Nephron progenitor cell (in vitro differentiated cells): Measurements from ENCODE around the gene ST7.
A peak's percentile ranks its signal among the peaks of the same experiment; 100 is the strongest.

ENCODE experiments used
- DNase-seq: peaks from one replicate; pipeline ENCODE4 v3.0.0; 2021
- H3K27ac Mint-ChIP-seq: 2 replicates; pipeline ENCODE4 v1.8.0; 2021; ENCODE audit warnings: mild to moderate bottlenecking, moderate library complexity, mixed read lengths
- H3K27me3 Mint-ChIP-seq: 2 replicates; pipeline ENCODE4 v1.8.0; 2021; ENCODE audit warnings: mild to moderate bottlenecking, low read depth, mixed read lengths; ENCODE audit not compliant: poor library complexity
- H3K36me3 Mint-ChIP-seq: 2 replicates; pipeline ENCODE4 v1.8.0; 2021; ENCODE audit warnings: low read depth, mixed read lengths
- H3K4me1 Mint-ChIP-seq: 2 replicates; pipeline ENCODE4 v1.8.0; 2021; ENCODE audit warnings: mixed read lengths
- H3K4me3 Mint-ChIP-seq: 2 replicates; pipeline ENCODE4 v1.8.0; 2021; ENCODE audit warnings: mild to moderate bottlenecking, moderate library complexity, mixed read lengths
- H3K9me3 Mint-ChIP-seq: 2 replicates; pipeline ENCODE4 v1.8.0; 2021; ENCODE audit warnings: mild to moderate bottlenecking, moderate library complexity, mixed read lengths
- CTCF ChIP-seq: fragments of 200-600 bp; sonication (generic); IDR thresholded peaks from 2 replicates; pipeline ENCODE4 v1.5.0; 2021; ENCODE audit warnings: antibody characterized with exemption

Gene ST7

GRCh38 chr7:117072620-117073118 is 119.4 kb downstream of the ST7 start:
- peaks cover 14% of the 10 kb centered on the region for H3K4me1 Mint-ChIP-seq
- no peak overlapping the region for H3K4me3 Mint-ChIP-seq
- TF ChIP-seq CTCF: no peak
- H3K36me3 Mint-ChIP-seq: peaks cover 6% of the 10 kb centered on the region
- H3K9me3 Mint-ChIP-seq: peaks cover 15% of the 10 kb centered on the region
- peaks cover 3% of the 10 kb centered on the region for H3K27me3 Mint-ChIP-seq
- no peak for DNase-seq
- peak overlapping the region; percentile 73 for H3K27ac Mint-ChIP-seq

GRCh38 chr7:117074378-117074777 is 121.1 kb downstream of the ST7 start:
- no peak for DNase-seq
- Mint-ChIP-seq H3K4me3 (no peak overlapping the region), H3K27ac (no peak overlapping the region), H3K4me1 (peaks cover 14% of the 10 kb centered on the region), H3K36me3 (peaks cover 6% of the 10 kb centered on the region), H3K9me3 (peaks cover 15% of the 10 kb centered on the region), H3K27me3 (peaks cover 3% of the 10 kb centered on the region)
- TF ChIP-seq CTCF: no peak

GRCh38 chr7:117075934-117076333 is 122.6 kb downstream of the ST7 start:
- H3K36me3 Mint-ChIP-seq: peaks cover 6% of the 10 kb centered on the region
- H3K4me3 Mint-ChIP-seq: no peak overlapping the region
- H3K27me3 Mint-ChIP-seq: peaks cover 4% of the 10 kb centered on the region
- peaks cover 14% of the 10 kb centered on the region for H3K4me1 Mint-ChIP-seq
- H3K27ac Mint-ChIP-seq: no peak overlapping the region
- TF ChIP-seq CTCF: no peak
- no peak for DNase-seq
- peaks cover 9% of the 10 kb centered on the region for H3K9me3 Mint-ChIP-seq

- H3K27me3 Mint-ChIP-seq: peaks cover 2% of the 10 kb centered on the region
- DNase-seq: no peak
- peak overlapping the region; percentile 91 for H3K27ac Mint-ChIP-seq
- H3K36me3 Mint-ChIP-seq: peaks cover 6% of the 10 kb centered on the region
- H3K9me3 Mint-ChIP-seq: peaks cover 8% of the 10 kb centered on the region
- no peak overlapping the region for H3K4me3 Mint-ChIP-seq
- TF ChIP-seq CTCF: no peak
- peaks cover 15% of the 10 kb centered on the region for H3K4me1 Mint-ChIP-seq
These were observed 123.2 kb downstream of the ST7 start for GRCh38 chr7:117076426-117076943.

GRCh38 chr7:117077658-117078057 is 124.4 kb downstream of the ST7 start:
- no peak overlapping the region for H3K27ac Mint-ChIP-seq
- TF ChIP-seq CTCF: no peak
- no peak overlapping the region for H3K4me3 Mint-ChIP-seq
- H3K9me3 Mint-ChIP-seq: peaks cover 6% of the 10 kb centered on the region
- H3K36me3 Mint-ChIP-seq: peaks cover 6% of the 10 kb centered on the region
- peaks cover 18% of the 10 kb centered on the region for H3K4me1 Mint-ChIP-seq
- peaks cover 2% of the 10 kb centered on the region for H3K27me3 Mint-ChIP-seq
- DNase-seq: no peak

GRCh38 chr7:117082647-117083046 is 129.3 kb downstream of the ST7 start:
- no peak overlapping the region for H3K27ac Mint-ChIP-seq
- peaks cover 2% of the 10 kb centered on the region for H3K27me3 Mint-ChIP-seq
- TF ChIP-seq CTCF: no peak
- peaks cover 12% of the 10 kb centered on the region for H3K4me1 Mint-ChIP-seq
- H3K36me3 Mint-ChIP-seq: no peaks in the 10 kb centered on the region
- H3K4me3 Mint-ChIP-seq: no peak overlapping the region
- no peaks in the 10 kb centered on the region for H3K9me3 Mint-ChIP-seq
- DNase-seq: no peak
